GM19372 (cell line): ENCODE measurements around the gene LRRC1.
"Not testable (repeated sequence)": the region's sequence is repeated elsewhere in the genome, so short reads cannot be mapped to it uniquely, and the experiment has no call there.

ENCODE experiments used
- ATAC-seq: cut with Tn5 transposase; IDR thresholded peaks from one replicate; pipeline ENCODE4 v1.9.1; 2021; ENCODE audit warnings: mild to moderate bottlenecking, low read depth, moderate library complexity; ENCODE audit not compliant: unreplicated experiment

LRRC1 gene

GRCh38 chr6:53794720-53795339 is at the start of gene LRRC1:
Gene LRRC1 (plus strand): TSS chr6:53795005. CDS start chr6:53795257, 252 bp downstream.
- ATAC-seq, result peak; percentile 53

- no peak for ATAC-seq
These were observed 48.2 kb upstream of the LRRC1 start for GRCh38 chr6:53746442-53747103.

- ATAC-seq, result no peak
These were observed 44.7 kb upstream of the LRRC1 start for GRCh38 chr6:53750052-53750650.

GRCh38 chr6:53751417-53751816 is 43.4 kb upstream of the LRRC1 start:
- no peak for ATAC-seq

- no peak for ATAC-seq
These were observed 42.4 kb upstream of the LRRC1 start for GRCh38 chr6:53752440-53752839.

GRCh38 chr6:53752856-53753255 is 41.9 kb upstream of the LRRC1 start:
- no peak for ATAC-seq

- ATAC-seq, result no peak
These were observed 40.5 kb upstream of the LRRC1 start for GRCh38 chr6:53754330-53754729.

GRCh38 chr6:53756396-53756795 is 38.4 kb upstream of the LRRC1 start:
- ATAC-seq, result no peak

- no peak for ATAC-seq
These were observed 36.3 kb upstream of the LRRC1 start for GRCh38 chr6:53758496-53758895.

GRCh38 chr6:53761036-53761435 is 33.8 kb upstream of the LRRC1 start:
- no peak for ATAC-seq

GRCh38 chr6:53765270-53765669 is 29.5 kb upstream of the LRRC1 start:
- ATAC-seq, result no peak

- no peak for ATAC-seq
These were observed 27.9 kb upstream of the LRRC1 start for GRCh38 chr6:53766930-53767329.

GRCh38 chr6:53767941-53768340 is 26.9 kb upstream of the LRRC1 start:
- ATAC-seq, result no peak

- no peak for ATAC-seq
These were observed 26.2 kb upstream of the LRRC1 start for GRCh38 chr6:53768636-53769035.

GRCh38 chr6:53770780-53771249 is 24.0 kb upstream of the LRRC1 start:
- ATAC-seq, result no peak

GRCh38 chr6:53771785-53772624 is 22.8 kb upstream of the LRRC1 start:
- no peak for ATAC-seq

- no peak for ATAC-seq
These were observed 21.6 kb upstream of the LRRC1 start for GRCh38 chr6:53773044-53773696.

GRCh38 chr6:53776152-53776551 is 18.7 kb upstream of the LRRC1 start:
- not testable (repeated sequence) for ATAC-seq

- not testable (repeated sequence) for ATAC-seq
These were observed 9.8 kb upstream of the LRRC1 start for GRCh38 chr6:53784991-53785390.

GRCh38 chr6:53786832-53787231 is 8.0 kb upstream of the LRRC1 start:
- no peak for ATAC-seq
